ENCODE measurements around the gene BIN1. TPM values are rescaled to one million over a fixed set of nuclear protein-coding genes. Genes with fewer than 3 reads are reported as not detected.

BIN1 gene
- polyA plus RNA-seq, 3 donors from 2014 or later, result 110 to 169 (median 167) TPM

DNA sequence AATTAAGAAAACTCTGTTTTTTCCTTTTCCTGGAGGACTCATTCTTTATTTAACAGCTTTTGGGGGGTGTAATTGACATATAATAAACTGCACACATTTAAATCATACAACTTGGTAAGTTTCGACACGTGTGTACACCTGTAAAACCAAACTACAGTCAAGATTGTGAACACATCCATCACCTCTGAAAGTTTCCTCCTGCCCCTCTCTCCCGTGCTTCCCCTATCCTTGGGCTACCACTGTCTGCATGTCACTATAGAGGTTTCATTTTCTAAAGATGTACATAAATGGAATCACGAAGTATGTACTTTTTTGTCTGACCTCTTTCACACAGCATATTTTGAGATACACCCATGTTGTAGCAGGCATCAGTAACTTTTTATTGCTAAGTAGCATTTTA is 100.0 kb downstream of the BIN1 start:
- Mint-ChIP-seq H3K4me1 (no peaks in the 10 kb centered on the region), H3K36me3 (no peaks in the 10 kb centered on the region), H3K27me3 (ENCODE audit: low read depth in 3 of 3) (peaks cover 4 to 7% (median 4%) of the 10 kb centered on the region in 3 donors), H3K4me3 (no peak overlapping the region), H3K9me3 (no peaks in the 10 kb centered on the region), H3K27ac (no peak overlapping the region)
- DNase-seq, result no peak

DNA sequence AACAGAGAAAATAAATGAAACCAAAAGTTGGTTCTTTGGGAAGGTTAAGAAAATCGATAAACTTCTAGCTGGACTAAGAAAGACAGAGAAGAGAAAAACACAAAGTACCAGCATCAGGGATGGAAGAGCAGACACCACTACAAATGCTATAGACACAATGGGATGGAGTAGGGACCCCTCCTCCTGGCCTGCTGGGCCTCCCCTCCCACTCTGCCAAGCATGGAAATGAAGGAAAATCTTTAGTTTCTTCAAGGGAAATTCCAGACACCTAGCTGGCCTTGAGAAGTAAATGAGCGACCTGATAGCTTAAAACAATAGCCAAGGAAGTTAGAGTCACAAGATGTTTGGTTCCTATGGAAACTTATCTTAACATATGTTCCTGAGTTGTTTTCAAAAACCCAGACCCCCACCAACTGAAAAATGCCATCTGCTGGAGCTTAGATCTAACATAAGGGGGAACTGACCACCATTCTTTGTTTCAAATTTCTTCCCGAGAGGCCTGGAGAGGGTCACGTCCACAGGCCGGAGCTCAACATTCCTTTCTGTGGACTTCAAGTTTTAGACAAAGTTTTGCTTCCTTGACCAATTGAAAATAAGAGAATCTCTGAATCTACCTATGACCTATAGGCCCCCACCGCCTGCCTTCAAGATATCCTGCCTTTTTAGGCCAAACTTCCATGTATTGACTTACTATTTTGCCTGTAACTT is 101.9 kb downstream of the BIN1 start:
- no peak overlapping the region for H3K27ac Mint-ChIP-seq
- H3K4me1 Mint-ChIP-seq, result no peaks in the 10 kb centered on the region
- no peaks in the 10 kb centered on the region for H3K36me3 Mint-ChIP-seq
- H3K9me3 Mint-ChIP-seq, result no peaks in the 10 kb centered on the region
- H3K27me3 Mint-ChIP-seq (ENCODE audit: low read depth in 3 of 3), result peaks cover 2 to 5% (median 3%) of the 10 kb centered on the region in 3 donors
- no peak for DNase-seq
- H3K4me3 Mint-ChIP-seq, result no peak overlapping the region

DNA sequence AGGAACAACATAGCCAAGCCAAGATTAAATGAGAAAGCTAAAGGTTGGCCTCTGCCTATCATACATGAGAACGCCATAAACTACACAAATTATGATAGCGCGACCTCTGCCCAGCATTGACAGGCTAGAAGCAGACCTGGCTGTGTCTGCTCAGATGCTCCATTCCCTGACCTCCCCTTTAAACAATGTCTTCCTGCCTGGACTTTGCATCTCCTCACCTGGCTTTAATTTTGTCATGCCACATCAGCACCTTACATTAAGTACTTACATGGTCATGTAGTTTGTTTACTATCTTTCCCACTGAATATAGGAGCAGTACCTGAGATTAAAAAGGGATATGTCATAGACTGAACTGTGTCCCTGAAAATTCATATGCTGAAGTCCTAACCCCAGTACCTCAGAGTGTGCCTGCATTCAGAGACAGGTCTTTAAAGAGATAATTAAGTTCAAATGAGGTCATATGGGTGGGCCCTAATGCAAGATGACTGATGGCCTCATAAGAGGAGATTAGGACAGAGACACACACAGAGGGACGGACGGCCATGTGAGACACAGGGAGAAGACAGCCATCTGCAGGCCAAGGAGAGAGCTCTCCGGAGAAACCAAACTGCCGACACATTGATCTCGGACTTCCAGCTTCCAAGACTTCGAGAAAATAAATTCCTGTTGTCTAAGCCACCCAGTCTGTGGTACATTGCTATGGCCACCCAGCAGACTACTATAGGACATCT is 103.7 kb downstream of the BIN1 start:
- H3K9me3 Mint-ChIP-seq, result no peaks in the 10 kb centered on the region
- no peak overlapping the region for H3K27ac Mint-ChIP-seq
- DNase-seq, result no peak
- H3K4me1 Mint-ChIP-seq, result no peaks in the 10 kb centered on the region
- no peak overlapping the region for H3K4me3 Mint-ChIP-seq
- peaks cover 2 to 5% (median 5%) of the 10 kb centered on the region in 3 donors for H3K27me3 Mint-ChIP-seq (ENCODE audit: low read depth in 3 of 3)
- H3K36me3 Mint-ChIP-seq, result no peaks in the 10 kb centered on the region

DNA sequence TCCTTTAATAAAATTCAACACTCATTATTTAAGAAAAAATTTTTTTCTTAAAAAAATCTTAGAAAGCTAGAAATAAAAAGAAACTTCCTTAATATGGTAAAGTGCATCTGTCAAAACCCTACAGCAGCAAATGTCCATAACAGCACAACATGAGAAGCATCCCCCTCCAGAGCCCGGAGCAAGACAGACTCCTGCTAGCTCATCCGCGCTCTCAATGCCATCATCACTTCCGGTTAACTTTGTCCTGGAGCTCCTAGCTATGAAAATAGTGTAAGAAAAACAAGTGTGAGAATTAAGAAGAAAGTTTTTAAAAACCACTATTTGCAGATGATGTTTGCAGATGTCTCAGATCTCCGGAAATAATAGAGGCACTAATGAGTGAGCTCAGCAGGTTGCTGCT is 105.2 kb downstream of the BIN1 start:
- no peak overlapping the region for H3K4me3 Mint-ChIP-seq
- H3K9me3 Mint-ChIP-seq, result no peaks in the 10 kb centered on the region
- DNase-seq, result no peak
- H3K4me1 Mint-ChIP-seq, result no peaks in the 10 kb centered on the region
- no peaks in the 10 kb centered on the region for H3K36me3 Mint-ChIP-seq
- H3K27me3 Mint-ChIP-seq (ENCODE audit: low read depth in 3 of 3), result peaks cover 3% of the 10 kb centered on the region in 3 donors
- H3K27ac Mint-ChIP-seq, result no peak overlapping the region

DNA sequence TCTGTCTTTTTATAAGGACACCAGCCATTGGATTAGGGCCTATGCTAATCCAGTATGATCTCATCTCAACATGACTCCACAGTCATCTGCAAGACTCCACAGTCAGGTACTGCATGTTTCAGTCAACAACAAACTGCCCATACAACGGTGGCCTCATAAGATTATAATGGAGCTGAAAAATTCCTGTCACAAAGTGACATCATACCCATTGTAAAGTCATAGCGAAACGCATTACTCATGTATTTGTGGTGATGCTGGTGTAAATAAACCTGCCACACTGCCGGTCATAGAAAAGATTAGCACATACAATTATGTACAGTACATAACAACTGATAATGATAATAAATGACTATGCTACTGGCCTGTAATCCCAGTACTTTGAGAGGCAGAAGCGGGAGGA is 106.0 kb downstream of the BIN1 start:
- peaks cover 3 to 6% (median 3%) of the 10 kb centered on the region in 3 donors for H3K27me3 Mint-ChIP-seq (ENCODE audit: low read depth in 3 of 3)

DNA sequence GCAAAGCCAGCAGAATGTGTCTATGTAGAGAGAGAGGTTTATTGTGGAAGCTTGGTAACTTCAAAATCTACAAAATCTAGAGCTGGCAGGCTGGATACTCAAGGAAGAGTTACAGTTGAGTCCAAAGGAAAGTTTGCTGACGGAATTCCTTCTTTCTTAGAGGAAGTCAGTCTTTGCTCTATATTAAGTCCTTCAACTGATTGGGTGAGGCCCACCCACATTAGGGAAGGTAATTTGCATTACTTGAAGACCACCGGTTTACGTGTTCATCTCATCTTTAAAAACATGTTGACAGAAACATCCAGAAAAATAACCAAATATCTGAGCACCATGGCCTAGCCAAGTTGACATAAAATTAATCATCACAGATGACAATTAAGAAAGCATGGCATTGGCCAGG is 106.8 kb downstream of the BIN1 start:
- Mint-ChIP-seq H3K36me3 (no peaks in the 10 kb centered on the region), H3K4me1 (no peaks in the 10 kb centered on the region), H3K9me3 (no peaks in the 10 kb centered on the region), H3K4me3 (no peak overlapping the region), H3K27ac (no peak overlapping the region), H3K27me3 (ENCODE audit: low read depth in 3 of 3) (peaks cover 3 to 6% (median 3%) of the 10 kb centered on the region in 3 donors)
- no peak for DNase-seq

More for the DNA sequence above, 106.0 kb downstream of the BIN1 start:
- no peak overlapping the region for H3K27ac Mint-ChIP-seq
- no peaks in the 10 kb centered on the region for H3K36me3 Mint-ChIP-seq
- no peak for DNase-seq
- H3K9me3 Mint-ChIP-seq, result no peaks in the 10 kb centered on the region
- no peak overlapping the region for H3K4me3 Mint-ChIP-seq
- H3K4me1 Mint-ChIP-seq, result no peaks in the 10 kb centered on the region

DNA sequence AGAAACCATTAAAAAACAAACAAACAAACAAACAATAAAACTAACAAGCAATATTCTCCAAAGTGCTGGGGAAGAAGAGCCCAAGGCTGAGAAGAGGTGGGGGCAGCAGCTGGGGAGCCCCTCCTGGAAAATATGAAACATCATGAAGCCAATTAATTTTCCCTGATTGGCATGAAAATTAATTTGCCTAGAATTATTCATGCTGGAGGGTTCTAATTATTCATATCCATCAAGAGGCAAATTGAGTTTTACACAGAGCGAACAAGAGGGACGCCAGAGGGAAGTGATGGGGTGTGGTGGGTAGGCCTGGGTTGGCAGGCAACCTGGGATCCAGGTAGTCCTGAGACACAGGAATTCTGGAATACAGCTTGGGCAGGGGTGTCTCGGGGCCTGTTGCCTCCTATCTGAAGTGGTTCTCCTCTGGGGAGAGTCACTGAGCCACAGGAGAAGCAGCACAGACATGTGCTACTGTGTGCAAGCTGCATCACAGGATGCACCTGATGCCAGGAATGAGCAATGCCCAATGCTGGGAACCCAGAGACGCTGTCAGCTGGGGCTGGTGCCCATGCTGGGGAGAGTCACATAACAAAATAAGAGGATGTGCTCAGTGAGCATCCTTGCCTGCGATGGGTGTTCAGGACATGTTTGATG is 107.7 kb downstream of the BIN1 start:
- Mint-ChIP-seq H3K36me3 (no peaks in the 10 kb centered on the region), H3K4me1 (no peaks in the 10 kb centered on the region), H3K27ac (no peak overlapping the region), H3K9me3 (no peaks in the 10 kb centered on the region), H3K27me3 (ENCODE audit: low read depth in 3 of 3) (peaks cover 3 to 6% (median 3%) of the 10 kb centered on the region in 3 donors), H3K4me3 (no peak overlapping the region)
- DNase-seq, result no peak

DNA sequence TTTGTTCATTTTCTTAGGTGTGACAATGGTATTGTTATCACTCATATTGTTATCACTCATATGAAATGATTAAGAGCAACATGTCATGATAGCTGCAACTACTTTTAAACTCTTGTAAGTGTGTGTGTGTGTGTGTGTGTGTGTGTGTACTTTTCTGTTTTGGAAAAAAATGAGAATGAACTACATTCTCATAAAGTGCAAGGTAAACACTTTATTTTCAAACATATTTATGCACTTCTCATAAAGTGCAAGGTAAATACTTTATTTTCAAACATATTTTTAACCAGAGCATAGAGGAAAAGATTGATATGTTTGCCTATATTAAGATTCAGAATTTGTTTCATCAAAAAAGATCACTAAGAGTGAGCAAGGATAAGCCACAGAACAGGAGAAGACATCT is 108.5 kb downstream of the BIN1 start:
- DNase-seq, result no peak
- no peaks in the 10 kb centered on the region for H3K4me1 Mint-ChIP-seq
- no peak overlapping the region for H3K4me3 Mint-ChIP-seq
- H3K27me3 Mint-ChIP-seq (ENCODE audit: low read depth in 3 of 3), result peaks cover 3 to 6% (median 3%) of the 10 kb centered on the region in 3 donors
- no peaks in the 10 kb centered on the region for H3K9me3 Mint-ChIP-seq
- no peak overlapping the region for H3K27ac Mint-ChIP-seq
- H3K36me3 Mint-ChIP-seq, result no peaks in the 10 kb centered on the region

Other genes starting within 250 kb of the BIN1 start
- gene TEX51, start 208.3 kb downstream of the BIN1 start, polyA plus RNA-seq, result not detected
- not detected for gene CYP27C1, start 113.1 kb upstream of the BIN1 start, polyA plus RNA-seq
- gene ERCC3, start 187.0 kb upstream of the BIN1 start, polyA plus RNA-seq, result 10 to 100 TPM; 20.1 to 43.1 (median 21.5) TPM

All from immature natural killer cell (primary cell).